Endothelial cell (in vitro differentiated cells): Measurements from ENCODE around the gene RPS6KA2. TPM values are rescaled to one million over a fixed set of nuclear protein-coding genes. Genes with fewer than 3 reads are reported as not detected.
A peak's percentile ranks its signal among the peaks of the same experiment; 100 is the strongest.

ENCODE experiments used
- DNase-seq: peaks from one replicate; pipeline ENCODE4 v3.0.0; 2021; ENCODE audit warnings: low spot score
- H3K27ac Mint-ChIP-seq: one replicate; pipeline ENCODE4 v1.8.0; 2021; ENCODE audit warnings: mixed read lengths, inconsistent platforms; ENCODE audit not compliant: unreplicated experiment
- H3K27me3 Mint-ChIP-seq: one replicate; pipeline ENCODE4 v1.8.0; 2021; ENCODE audit warnings: mild to moderate bottlenecking, moderate library complexity, mixed read lengths, inconsistent platforms; ENCODE audit not compliant: unreplicated experiment
- H3K36me3 Mint-ChIP-seq: one replicate; pipeline ENCODE4 v1.8.0; 2021; ENCODE audit warnings: mild to moderate bottlenecking, low read depth, mixed read lengths, inconsistent platforms; ENCODE audit not compliant: unreplicated experiment
- H3K4me1 Mint-ChIP-seq: one replicate; pipeline ENCODE4 v1.8.0; 2021; ENCODE audit warnings: mild to moderate bottlenecking, mixed read lengths, inconsistent platforms; ENCODE audit not compliant: unreplicated experiment
- H3K4me3 Mint-ChIP-seq: one replicate; pipeline ENCODE4 v1.8.0; 2021; ENCODE audit warnings: mild to moderate bottlenecking, mixed read lengths, inconsistent platforms; ENCODE audit not compliant: unreplicated experiment
- H3K9me3 Mint-ChIP-seq: one replicate; pipeline ENCODE4 v1.8.0; 2021; ENCODE audit warnings: mixed read lengths, inconsistent platforms; ENCODE audit not compliant: unreplicated experiment
- CTCF ChIP-seq: fragments of 200-600 bp; sonication (generic); IDR thresholded peaks from one replicate; pipeline ENCODE4 v1.5.0; 2021; ENCODE audit warnings: antibody characterized with exemption; ENCODE audit not compliant: unreplicated experiment
- total RNA-seq: library from RNA; stranded (reverse); fragmentation: NEBNext Ultra II Directional; extraction: Animal tissue kit (Norgen Biotek cat#: 25700); gene quantifications from one replicate; pipeline ENCODE4 v1.2.1, GENCODE V29; 2021; ENCODE audit not compliant: unreplicated experiment

The RPS6KA2 gene
- total RNA-seq, 1 donor from 2014 or later, result 105 TPM

GRCh38 chr6:166467436-166468000 is 159.5 kb downstream of the RPS6KA2 start:
- H3K4me3 Mint-ChIP-seq, result peak overlapping the region; percentile 0
- peaks cover 7% of the 10 kb centered on the region for H3K27me3 Mint-ChIP-seq
- no peaks in the 10 kb centered on the region for H3K9me3 Mint-ChIP-seq
- TF ChIP-seq CTCF, result no peak
- peaks cover 57% of the 10 kb centered on the region for H3K36me3 Mint-ChIP-seq
- no peak overlapping the region for H3K27ac Mint-ChIP-seq
- DNase-seq, result no peak
- no peaks in the 10 kb centered on the region for H3K4me1 Mint-ChIP-seq

GRCh38 chr6:166466178-166467122 is 160.6 kb downstream of the RPS6KA2 start:
- peak overlapping the region; percentile 0 for H3K4me3 Mint-ChIP-seq
- TF ChIP-seq CTCF, result no peak
- no peaks in the 10 kb centered on the region for H3K4me1 Mint-ChIP-seq
- no peak overlapping the region for H3K27ac Mint-ChIP-seq
- no peaks in the 10 kb centered on the region for H3K9me3 Mint-ChIP-seq
- no peak for DNase-seq
- H3K27me3 Mint-ChIP-seq, result peaks cover 8% of the 10 kb centered on the region
- H3K36me3 Mint-ChIP-seq, result peaks cover 47% of the 10 kb centered on the region

GRCh38 chr6:166465671-166466087 is 161.4 kb downstream of the RPS6KA2 start:
- H3K4me3 Mint-ChIP-seq, result no peak overlapping the region
- no peaks in the 10 kb centered on the region for H3K4me1 Mint-ChIP-seq
- H3K27me3 Mint-ChIP-seq, result peaks cover 12% of the 10 kb centered on the region
- no peak for TF ChIP-seq CTCF
- no peak for DNase-seq
- no peak overlapping the region for H3K27ac Mint-ChIP-seq
- peaks cover 44% of the 10 kb centered on the region for H3K36me3 Mint-ChIP-seq
- H3K9me3 Mint-ChIP-seq, result no peaks in the 10 kb centered on the region

GRCh38 chr6:166465003-166465399 is 162.1 kb downstream of the RPS6KA2 start:
- H3K4me1 Mint-ChIP-seq, result no peaks in the 10 kb centered on the region
- no peak for TF ChIP-seq CTCF
- no peaks in the 10 kb centered on the region for H3K9me3 Mint-ChIP-seq

More at GRCh38 chr6:166465003-166465399, 162.1 kb downstream of the RPS6KA2 start:
- H3K27ac Mint-ChIP-seq, result no peak overlapping the region
- no peak for DNase-seq
- peaks cover 47% of the 10 kb centered on the region for H3K36me3 Mint-ChIP-seq
- no peak overlapping the region for H3K4me3 Mint-ChIP-seq
- H3K27me3 Mint-ChIP-seq, result peaks cover 12% of the 10 kb centered on the region
